Upper lobe of left lung (tissue), 4 donors: Measurements from ENCODE around the gene RHOXF1.

Experiments
- EP300 ChIP-seq, 4 donors: sonication (generic); formaldehyde crosslinking; IDR thresholded peaks; one replicate each; pipeline ENCODE4 v1.5.1; 2017; ENCODE audit warnings: antibody characterized with exemption in 4 of 4, control low read depth in 2 of 4
- TF ChIP-seq, protein P1 (sequence below), 6 experiments: fragments of 450-650 bp in 4 of 6; fragments of 200-600 bp in 2 of 6; sonication (generic) in 2 of 6; IDR thresholded peaks; one replicate each; pipeline ENCODE4 v1.5.1; 2016 to 2019; ENCODE audit warnings: antibody characterized with exemption in 6 of 6

DNA sequence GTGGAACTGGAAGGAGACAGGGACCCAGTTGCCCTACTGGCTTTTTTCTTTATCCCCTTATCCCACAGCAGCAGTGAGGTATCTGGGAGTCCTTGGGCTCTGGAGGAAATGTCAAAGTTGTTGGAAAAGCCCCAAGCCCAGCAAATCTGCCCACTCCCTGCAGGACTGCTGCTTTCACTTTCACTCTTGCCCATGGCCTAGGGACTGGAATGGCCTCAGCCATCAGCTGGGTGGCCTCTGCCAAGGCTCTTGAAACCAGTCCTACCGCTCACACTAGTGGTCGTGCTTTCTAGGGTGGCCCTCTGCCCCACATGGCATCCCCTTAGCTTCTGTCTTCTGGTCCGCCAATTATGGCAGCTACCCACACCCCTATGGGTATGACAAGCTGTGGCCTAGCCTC lies 9.7 kb upstream of the RHOXF1 start:
- TF ChIP-seq, protein P1, sequence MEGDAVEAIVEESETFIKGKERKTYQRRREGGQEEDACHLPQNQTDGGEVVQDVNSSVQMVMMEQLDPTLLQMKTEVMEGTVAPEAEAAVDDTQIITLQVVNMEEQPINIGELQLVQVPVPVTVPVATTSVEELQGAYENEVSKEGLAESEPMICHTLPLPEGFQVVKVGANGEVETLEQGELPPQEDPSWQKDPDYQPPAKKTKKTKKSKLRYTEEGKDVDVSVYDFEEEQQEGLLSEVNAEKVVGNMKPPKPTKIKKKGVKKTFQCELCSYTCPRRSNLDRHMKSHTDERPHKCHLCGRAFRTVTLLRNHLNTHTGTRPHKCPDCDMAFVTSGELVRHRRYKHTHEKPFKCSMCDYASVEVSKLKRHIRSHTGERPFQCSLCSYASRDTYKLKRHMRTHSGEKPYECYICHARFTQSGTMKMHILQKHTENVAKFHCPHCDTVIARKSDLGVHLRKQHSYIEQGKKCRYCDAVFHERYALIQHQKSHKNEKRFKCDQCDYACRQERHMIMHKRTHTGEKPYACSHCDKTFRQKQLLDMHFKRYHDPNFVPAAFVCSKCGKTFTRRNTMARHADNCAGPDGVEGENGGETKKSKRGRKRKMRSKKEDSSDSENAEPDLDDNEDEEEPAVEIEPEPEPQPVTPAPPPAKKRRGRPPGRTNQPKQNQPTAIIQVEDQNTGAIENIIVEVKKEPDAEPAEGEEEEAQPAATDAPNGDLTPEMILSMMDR (IDR thresholded peaks at IDR 0.05) = no peak
- TF ChIP-seq EP300 (IDR thresholded peaks at IDR 0.05) = no peak
